ENCODE data around the gene CDC16.

The CDC16 gene

GRCh38 chr13:114264886-114265611, 30.4 kb downstream of the CDC16 start:
- peak; percentile 62 for DNase-seq

- DNase-seq = no peak
These were observed 31.5 kb downstream of the CDC16 start for GRCh38 chr13:114266241-114266640.

- DNase-seq = no peak
These were observed 33.9 kb downstream of the CDC16 start for GRCh38 chr13:114268344-114269280.

GRCh38 chr13:114269281-114269770, 34.6 kb downstream of the CDC16 start:
- DNase-seq = no peak

- DNase-seq = no peak
These were observed 38.3 kb downstream of the CDC16 start for GRCh38 chr13:114272977-114273376.

- no peak for DNase-seq
These were observed 40.6 kb downstream of the CDC16 start for GRCh38 chr13:114275304-114275703.

GRCh38 chr13:114279146-114279545, 44.4 kb downstream of the CDC16 start:
- no peak for DNase-seq

GRCh38 chr13:114279758-114280355, 45.2 kb downstream of the CDC16 start:
- no peak for DNase-seq

GRCh38 chr13:114281351-114282040, 46.8 kb downstream of the CDC16 start, which contains the start of gene UPF3A:
UPF3A (plus strand) TSS chr13:114281601; CDS start chr13:114281640, 39 bp downstream.
- DNase-seq = peak; percentile 68

- DNase-seq = peak; percentile 30
These were observed 47.5 kb downstream of the CDC16 start for GRCh38 chr13:114282041-114282670.

- no peak for DNase-seq
These were observed 48.9 kb downstream of the CDC16 start for GRCh38 chr13:114283576-114283975.

- no peak for DNase-seq
These were observed 50.0 kb downstream of the CDC16 start for GRCh38 chr13:114284680-114285079.

- DNase-seq = no peak
These were observed 50.6 kb downstream of the CDC16 start for GRCh38 chr13:114285166-114285808.

- DNase-seq = peak; percentile 28
These were observed 52.1 kb downstream of the CDC16 start for GRCh38 chr13:114286808-114287207.

- DNase-seq = no peak
These were observed 53.5 kb downstream of the CDC16 start for GRCh38 chr13:114288157-114288591.

- DNase-seq = no peak
These were observed 61.8 kb downstream of the CDC16 start for GRCh38 chr13:114296448-114296847.

- DNase-seq = no peak
These were observed 62.2 kb downstream of the CDC16 start for GRCh38 chr13:114296902-114297301.

- no peak for DNase-seq
These were observed 64.2 kb downstream of the CDC16 start for GRCh38 chr13:114298866-114299265.

GRCh38 chr13:114299604-114300305, 65.1 kb downstream of the CDC16 start:
- DNase-seq = no peak

- no peak for DNase-seq
These were observed 69.1 kb downstream of the CDC16 start for GRCh38 chr13:114303700-114304327.

Measured in amniotic stem cell (primary cell).